GM21367 (cell line): ENCODE results near the gene IGBP1.
"Not testable (repeated sequence)": the region's sequence is repeated elsewhere in the genome, so short reads cannot be mapped to it uniquely, and the experiment has no call there.

Source experiments
- ATAC-seq: cut with Tn5 transposase; IDR thresholded peaks from one replicate; pipeline ENCODE4 v1.9.1; 2021; ENCODE audit not compliant: unreplicated experiment

The IGBP1 gene

DNA sequence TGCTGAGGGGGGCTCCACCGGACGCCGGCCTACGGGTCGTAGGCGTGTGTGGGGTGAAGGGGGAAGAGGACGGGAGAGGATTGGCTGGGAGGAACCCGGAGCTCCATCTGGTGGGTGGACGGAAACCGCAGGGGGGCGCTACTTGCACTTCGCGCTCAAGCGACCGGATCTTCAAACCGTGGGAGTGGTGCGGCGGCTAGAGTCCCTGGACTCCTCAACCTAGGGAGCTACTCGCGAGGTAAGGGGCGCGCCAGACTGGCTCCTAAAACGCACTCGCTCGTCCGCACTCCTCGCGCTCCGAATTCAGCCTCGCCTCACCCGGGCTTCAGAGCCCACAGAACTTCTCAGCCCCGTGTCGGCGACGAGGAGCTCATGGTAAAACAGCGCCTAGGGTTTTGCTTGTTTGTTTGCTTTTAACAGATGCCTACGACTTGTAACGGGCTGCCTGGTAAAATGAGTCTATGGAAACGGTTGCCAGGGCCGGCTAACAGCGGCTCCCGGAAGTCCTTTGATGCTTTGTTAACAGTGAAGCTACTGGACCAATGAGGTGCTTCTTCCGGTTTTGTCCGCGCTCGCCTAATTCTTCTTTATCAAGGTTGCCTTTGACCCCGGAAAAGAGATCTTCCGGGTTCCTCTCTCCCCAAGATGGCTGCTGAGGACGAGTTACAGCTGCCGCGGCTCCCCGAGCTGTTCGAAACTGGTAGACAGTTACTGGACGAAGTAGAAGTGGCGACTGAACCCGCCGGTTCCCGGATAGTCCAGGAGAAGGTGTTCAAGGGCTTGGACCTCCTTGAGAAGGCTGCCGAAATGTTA lies at the start of gene IGBP1:
IGBP1 (plus strand) TSS at position 145 of the 813 bp plus-strand sequence; CDS start at position 646, 501 bp downstream.
- ATAC-seq: peak; percentile 87

DNA sequence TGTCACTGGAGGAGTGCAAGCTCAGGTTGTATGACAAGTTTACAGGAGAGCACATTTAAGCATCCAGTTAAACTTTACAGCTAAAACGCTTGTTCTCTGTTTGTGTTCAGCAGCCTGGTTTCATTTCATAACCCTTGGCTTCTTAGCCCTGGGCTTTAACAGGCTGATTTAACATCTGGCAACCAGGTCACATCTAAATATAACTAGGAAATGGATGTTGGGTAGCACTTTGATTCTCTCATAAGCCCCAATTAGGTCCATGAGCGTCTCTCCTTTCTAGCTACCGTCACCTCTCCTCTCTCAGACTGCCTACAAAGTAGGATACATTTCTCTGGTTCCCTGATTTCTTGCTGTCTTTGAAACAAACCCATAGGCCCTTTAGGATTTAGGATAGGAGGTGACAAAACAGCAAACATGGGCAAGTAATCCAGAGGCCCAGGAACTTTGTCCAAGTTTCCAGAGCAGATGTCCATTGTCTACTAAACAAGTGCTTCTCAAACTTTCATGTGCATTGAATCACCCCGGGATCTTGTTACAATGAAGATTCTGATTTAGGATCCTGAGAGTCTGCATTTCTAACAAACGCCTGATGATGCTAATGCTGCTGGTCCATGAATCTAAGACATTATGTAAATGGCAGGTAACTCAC lies 48.5 kb upstream of the IGBP1 start:
- no peak for ATAC-seq

DNA sequence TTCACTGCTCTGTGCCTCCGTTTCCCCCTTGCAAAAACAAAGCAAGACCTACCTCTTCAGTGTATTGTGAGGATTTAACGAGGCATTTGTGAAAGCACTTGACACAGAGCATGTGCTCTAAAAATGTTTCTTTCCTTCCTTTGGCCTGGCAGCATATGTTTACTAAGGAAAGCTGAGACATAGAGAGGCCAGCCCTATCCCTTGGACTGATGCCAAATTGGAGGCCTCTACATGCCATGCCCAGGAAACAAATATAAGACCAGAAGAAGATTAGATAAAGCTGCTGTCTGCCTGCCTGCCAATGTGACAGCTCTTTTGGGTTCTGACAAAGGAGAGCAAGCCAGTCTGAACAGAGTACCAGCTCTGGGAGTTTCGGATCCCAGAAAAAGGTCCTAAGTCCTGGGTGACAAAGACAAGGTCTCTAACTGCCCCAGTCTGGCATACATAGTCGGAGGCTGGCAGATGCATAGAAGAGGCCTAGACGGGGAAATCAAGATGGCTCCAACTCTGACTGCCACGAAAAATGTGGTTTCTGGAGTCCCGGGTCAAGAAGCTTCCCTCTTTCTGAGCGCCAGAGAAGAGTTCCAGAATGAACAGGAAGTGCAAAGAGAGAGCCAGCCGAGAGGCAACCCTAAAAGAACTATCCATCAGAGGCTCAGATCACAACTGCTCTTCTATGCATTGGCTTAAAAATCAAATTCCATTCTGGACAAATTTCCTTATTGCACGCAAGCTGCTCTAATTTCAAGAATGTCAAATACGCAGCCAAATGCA lies 45.2 kb upstream of the IGBP1 start:
- ATAC-seq: no peak

DNA sequence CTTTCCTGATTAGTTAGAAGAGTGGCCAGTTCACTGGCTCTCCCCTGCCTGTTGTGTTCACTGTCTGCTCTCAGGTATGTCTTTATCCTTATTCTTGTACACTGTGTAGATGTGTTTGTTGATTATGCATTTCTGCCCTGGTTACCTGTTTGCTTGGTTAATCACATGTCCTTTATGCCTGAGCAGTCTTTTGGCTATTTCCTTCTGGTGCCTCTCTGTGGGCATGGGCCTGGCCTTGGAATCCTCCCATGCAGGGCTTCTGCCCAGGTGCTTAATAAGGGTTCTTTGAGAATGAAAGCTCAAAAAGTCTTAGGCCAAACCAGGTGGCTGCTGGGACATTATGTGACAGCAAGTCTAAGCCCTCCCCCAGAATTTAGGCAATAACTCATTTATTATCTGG lies 44.5 kb upstream of the IGBP1 start:
- no peak for ATAC-seq

DNA sequence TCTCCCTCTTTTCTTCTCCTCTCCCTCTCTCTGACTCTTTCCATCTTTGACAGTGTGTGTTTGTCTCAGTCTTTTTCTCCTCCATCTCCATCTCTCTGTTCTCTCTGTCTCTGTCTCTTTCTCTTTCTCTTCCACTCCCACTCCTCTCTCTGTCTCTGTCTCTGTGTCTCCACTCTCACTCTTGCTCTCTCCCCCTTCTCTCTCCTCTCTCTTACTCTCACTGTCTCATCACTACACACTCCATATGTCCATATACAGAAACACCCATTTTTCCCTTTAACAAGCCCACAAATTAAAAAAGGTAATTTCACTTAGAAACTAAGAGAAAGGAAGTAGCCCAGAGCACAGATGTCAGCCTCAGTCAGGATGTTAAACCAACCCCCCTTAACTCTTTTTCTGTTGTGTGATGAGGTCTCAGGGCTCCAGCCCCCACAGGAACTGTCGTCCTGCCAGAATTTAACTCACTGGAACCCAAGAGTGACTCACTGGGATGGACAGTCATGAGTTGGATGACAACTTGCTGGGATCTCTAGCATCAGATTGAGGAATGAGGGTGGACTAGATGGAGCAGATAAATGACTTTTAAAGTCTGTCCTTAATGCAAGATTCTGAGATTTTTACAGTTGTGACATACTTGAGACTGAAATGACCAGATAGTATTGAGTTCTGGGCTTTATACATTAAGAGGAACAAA lies 43.5 kb upstream of the IGBP1 start:
- no peak for ATAC-seq

DNA sequence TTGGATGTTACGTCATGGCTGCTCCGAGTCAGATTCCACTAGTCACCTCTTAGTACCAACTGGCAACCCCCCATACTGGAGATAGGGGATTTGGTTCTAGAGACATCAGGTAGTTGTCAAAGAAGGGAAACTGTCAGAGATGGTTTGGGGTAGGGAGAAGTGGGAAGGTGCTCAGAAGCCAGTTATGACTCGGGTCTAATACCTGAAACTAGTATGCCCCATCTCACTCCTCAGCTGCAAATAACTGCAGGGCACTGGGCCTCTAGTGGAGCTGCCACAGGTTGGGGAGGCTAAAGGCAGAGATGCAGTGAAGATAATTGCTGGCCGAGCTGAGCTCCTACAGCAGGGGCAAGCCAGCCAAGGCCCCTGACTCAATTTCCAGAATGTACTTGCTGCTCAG lies 41.0 kb upstream of the IGBP1 start:
- no peak for ATAC-seq

DNA sequence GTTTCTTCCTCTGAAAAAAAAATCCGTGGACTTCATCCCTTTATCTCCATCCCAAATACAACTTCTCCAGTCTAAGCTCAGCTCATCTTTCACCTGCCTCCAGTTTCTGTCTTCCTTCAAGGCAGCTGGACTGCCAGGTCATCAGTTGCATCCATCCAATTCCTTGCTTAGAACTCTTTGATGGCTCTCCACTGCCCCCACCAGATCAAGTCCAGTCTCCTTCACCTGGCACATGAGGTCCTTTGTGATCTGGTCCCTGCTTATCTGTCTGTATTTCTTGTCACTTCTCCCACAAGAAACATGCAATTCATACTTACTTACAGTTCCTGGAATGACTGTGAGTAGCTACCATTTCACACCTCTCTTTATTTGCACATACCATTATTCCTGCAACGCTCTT lies 37.2 kb upstream of the IGBP1 start:
- ATAC-seq: no peak

DNA sequence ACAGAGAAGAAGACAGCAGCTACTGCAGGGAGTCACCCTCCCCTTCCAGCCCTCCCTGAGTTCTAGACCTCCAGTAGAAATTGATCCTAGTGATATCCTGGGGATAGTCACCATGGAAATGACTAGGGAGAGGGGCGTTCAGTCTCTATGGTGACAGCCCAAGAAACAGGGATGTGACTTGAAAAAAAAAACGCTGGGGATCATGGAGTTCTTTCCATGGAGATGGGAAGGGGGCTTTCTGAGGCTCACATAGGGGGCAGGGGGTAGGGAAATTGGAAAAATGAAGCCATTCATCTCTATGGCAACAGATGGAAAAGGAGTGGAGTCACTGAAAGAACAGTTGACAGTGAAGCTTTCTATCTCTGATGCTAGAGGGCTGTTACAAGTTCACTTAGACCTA lies 28.0 kb upstream of the IGBP1 start:
- no peak for ATAC-seq

DNA sequence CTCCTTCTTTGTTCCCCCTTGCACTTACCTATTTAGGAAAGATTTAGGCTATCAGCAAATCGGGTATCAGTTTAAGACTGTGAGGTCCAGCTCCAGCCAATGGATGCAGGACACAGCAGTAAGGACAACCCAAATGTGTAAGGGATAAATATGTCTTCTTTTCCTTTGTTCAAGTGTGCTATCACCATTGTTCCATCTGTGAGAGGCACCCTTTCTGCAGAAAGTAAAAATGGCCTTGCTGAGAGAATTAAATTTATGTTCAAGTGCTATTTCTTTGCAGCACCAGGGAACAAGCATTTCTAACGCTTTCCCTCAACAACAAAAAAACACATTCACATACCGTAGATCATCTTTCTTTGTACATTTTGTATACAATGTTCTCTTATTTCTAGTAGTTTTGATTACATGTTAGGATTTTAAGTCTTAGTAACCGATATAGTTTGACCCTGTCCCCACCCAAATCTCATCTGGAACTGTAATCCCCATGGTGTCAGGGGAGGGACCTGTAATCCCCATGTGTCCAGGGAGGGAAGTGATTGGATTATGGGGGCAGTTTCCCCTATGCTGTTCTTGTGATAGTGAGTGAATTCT lies 21.7 kb upstream of the IGBP1 start:
- ATAC-seq: not testable (repeated sequence)

DNA sequence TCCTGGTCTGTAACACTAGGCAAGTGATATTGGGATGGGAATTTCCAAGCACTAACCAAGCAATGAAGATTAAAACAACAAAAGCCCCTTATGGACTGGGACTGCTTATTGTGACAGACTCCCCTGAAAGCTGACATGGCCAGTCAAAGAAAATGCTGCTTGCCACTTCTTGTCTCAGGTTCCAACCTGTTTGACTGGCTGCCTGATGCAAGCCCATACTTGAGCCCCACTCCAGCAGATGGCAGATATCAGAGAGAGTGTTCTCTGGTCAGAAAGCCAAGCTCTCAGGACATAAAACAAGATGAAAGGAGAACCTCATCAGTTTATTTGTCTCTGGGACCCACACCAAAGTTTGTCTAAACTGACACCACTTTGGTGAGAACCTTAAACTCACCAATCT lies 15.5 kb upstream of the IGBP1 start:
- ATAC-seq: no peak

DNA sequence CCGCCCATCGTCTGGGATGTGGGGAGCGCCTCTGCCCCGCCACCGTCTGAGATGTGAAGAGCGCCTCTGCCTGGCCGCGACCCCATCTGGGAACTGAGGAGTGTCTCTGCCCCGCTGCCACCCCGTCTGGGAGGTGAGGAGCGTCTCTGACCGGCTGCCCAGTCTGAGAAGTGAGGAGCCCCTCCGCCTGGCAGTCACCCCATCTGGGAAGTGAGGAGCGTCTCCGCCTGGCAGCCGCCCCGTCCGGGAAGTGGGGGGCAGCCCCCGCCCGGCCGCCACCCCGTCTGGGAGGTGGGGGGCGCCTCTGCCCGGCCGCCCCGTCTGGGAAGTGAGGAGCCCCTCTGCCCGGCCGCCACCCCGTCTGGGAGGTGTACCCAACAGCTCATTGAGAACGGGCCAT lies 10.2 kb upstream of the IGBP1 start:
- ATAC-seq: not testable (repeated sequence)

DNA sequence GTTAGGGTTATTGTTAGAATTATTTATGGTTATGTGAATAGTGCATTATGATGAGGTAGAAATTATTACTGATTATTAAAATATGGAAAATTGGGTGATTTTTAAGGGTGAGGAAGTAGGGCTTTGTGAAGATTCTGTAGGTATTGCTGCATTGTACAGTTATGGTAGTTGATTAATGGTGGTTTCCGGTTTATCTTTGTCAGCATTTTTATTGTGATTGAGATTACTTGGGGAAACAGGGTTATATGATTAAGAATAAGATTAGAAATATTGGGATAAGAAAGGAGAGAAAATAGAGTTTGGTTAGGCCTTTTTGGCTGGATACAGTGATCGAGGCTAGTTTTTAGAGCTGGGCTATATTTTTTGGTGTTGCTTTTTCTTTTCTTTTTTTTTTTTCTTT lies 8.6 kb upstream of the IGBP1 start:
- ATAC-seq: no peak

DNA sequence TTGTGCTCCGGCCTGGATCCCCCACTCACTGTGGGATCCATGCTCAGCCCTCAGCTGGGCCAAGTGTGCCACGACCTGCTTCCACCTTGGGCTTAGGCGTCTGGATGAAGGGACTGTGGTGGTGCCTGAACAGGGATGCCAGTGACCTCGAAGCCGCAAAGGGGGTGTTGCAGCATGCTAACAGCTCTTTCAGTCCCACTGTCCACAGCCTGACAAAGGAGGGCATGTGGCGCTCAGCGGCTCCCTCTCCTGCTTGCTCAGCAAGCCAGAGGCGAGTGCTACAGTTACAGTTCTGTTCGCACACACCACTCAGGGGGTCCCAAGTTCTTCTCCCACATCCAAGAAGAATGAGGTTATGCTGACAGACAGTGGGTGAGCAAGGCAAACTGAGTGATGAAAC lies 5.2 kb upstream of the IGBP1 start:
- ATAC-seq: no peak

DNA sequence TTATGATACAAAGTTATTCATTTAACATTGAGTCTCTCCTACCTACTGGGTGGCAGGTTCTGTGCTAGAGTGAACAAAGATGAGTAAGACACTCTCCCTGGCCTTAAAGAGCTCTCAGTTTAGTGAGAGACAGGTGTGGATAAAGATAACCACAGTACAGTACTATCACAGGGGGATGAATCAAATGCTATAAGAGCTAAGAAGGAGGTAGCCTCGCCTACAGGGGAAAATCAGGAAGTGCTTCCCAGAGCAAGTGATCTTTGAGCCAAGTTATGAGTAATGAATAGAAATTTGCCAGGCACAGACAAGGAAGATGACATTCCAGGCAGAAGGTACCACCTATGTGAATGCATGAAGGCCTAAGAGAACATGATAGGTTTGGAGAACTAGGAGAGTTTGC lies 3.4 kb upstream of the IGBP1 start:
- ATAC-seq: no peak

DNA sequence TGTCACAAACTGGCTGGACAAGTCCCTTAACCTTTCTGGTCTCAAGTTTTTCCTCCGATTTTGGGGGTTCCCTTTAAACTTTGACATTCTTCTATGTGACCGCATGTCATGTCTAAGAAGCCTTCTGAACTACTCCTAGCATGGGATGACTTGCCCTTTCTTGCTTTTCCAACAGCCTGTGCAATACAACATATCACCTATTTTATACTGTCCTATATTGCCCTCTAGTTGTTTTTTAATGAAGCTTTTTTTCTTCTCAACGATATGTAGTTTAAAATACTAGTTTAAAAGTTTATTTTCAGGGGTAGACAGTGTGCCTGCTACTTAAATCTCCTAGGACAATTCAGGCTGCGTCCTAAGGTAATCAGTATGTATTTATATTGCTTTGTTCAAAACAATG lies 1.0 kb upstream of the IGBP1 start:
- ATAC-seq: no peak

DNA sequence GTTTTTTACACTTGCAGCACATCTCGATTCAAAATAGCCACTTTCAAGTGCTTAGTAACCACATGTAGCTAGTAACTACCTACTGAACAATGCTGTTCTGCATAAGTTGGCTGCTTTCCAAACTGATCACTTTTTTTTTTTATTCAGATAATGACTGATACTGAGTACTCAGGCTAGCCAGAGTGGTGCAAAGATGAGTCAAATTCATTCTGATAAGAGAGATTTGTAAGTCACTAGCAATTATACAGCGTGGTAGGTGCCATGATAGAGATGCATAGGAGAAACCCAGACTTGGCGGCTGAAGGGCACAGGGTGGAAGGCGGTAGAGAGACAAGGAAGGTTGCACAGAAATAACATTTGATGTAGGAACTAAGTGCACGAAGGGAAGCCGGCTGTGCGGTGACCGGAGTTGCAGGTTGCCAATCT lies 357 bp upstream of the IGBP1 start:
- ATAC-seq: no peak

DNA sequence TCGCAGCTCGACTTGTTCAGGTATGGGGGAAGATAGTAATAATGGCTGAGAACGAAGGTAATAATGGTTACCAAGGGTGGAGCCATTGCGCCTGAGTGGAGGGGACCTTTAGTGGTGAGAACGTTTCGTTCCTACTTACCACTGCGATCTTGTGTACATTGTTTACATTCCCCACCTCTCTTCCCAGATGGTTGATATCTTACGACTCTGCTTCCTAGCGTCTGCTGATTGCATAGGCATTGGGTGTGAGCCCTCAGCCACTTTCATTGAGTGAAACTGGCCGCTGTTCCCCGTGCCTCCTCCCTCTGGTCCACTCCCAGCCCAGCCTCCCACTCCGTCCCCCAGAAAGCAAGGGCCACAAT lies 850 bp downstream of the IGBP1 start:
- no peak for ATAC-seq

DNA sequence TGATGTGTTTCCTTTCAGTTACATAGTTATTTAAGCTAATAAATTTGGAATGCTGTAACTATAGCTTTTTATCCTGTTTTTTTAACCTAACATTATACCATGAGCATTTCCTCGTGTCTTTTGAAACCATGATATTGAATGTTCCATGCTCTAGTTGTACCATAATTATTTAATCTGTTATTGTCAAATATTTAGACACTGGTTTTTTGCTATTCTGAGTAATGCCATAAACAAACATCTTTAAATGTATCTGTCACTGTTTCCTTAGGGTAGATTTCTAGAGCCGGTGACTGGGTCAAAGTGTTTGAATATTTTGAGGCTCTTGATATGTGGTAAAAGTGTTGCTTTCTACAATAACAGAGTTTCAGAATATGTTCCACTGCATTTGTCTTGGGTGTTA lies 5.4 kb downstream of the IGBP1 start:
- no peak for ATAC-seq

DNA sequence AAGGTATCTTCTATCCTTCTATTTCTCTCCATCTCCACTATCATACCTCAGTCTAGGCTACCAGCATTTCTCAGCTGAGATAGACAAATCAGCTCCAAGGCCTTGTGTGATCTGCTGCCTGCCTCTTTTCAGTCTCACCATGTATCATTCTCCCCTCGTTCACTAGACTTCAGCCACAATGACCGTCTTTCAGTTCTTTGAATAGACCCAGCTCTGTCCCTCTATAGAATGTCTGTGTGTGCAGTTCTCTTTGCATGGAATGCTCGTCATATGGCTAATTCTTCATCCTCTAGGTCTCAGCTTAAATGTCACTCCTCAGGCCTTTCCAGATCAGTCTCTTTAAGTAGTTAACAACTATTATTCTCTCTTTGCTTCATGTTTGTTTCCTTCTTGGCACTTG lies 6.5 kb downstream of the IGBP1 start:
- ATAC-seq: no peak

DNA sequence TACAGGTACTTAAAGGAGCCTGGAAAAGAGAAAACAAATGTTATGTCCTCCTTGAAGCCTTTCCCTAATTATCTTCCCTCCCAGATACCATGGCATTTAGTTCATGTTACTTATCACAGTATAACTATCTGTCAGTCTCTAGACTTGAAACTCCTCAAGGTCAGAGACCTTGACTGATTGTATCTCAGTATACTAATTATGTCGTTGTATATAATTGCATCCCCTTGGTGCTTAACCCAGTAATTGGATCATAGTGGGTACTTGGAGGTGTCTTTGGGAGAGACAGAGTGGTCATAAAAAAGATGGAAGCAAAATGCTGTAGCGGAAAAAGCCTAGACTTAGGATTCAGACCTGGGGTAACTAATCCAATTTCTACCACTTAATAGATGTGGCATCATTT lies 8.1 kb downstream of the IGBP1 start:
- ATAC-seq: no peak
